ENCODE data around the gene RAB35.

RAB35 gene

DNA sequence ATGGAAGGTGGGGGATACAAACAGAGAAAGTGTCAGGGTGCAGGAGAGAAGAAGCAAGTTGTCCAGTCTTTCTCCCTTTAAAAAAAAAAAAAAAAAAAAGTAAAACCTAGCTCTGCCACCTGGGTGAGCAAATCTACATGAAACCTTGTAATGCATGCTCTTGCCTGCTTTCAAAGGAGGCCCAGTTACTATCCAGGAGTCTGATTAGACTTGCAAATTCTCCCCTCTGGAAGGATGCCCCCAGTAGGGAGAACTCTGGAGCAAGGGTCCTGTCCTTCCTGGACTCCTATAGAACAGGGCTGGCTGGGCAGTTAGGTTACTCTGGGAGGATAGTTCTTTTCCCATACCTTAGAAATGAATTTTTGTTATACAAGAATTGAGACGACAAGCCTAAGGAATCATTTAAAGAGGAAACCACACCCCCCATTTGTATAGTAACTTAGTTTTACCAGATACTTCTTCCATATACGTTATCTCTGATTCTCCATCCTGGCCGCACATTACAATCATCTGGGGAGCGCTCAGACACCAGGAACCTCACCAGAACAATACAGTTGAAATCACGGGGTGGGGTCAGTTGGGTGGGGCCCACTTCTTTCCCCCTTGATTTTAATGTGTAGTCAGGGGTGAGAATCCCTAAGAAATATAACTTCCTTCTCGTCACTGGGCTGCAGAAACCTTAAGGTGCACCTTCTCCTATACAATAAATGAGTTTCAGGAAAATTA, 30.5 kb downstream of the RAB35 start:
- FAIRE-seq = no peak

DNA sequence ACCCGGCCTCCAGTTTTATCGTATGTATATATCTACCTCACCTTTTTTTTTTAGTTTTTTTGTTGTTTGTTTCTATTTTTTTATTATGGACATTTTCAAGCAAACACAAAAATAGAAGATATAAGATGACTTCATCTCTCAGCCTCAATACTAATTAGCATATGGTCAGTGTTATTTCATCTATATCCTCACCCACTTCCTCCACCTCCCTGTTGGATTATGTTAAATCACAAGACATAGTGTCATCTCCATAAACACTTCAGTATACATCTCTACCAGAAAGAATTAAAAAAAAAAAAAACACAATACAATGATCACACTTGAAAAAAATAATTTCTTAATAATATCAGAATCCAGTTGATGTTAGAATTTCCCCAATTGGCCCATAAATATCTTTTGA, 34.9 kb downstream of the RAB35 start:
- FAIRE-seq = no peak

DNA sequence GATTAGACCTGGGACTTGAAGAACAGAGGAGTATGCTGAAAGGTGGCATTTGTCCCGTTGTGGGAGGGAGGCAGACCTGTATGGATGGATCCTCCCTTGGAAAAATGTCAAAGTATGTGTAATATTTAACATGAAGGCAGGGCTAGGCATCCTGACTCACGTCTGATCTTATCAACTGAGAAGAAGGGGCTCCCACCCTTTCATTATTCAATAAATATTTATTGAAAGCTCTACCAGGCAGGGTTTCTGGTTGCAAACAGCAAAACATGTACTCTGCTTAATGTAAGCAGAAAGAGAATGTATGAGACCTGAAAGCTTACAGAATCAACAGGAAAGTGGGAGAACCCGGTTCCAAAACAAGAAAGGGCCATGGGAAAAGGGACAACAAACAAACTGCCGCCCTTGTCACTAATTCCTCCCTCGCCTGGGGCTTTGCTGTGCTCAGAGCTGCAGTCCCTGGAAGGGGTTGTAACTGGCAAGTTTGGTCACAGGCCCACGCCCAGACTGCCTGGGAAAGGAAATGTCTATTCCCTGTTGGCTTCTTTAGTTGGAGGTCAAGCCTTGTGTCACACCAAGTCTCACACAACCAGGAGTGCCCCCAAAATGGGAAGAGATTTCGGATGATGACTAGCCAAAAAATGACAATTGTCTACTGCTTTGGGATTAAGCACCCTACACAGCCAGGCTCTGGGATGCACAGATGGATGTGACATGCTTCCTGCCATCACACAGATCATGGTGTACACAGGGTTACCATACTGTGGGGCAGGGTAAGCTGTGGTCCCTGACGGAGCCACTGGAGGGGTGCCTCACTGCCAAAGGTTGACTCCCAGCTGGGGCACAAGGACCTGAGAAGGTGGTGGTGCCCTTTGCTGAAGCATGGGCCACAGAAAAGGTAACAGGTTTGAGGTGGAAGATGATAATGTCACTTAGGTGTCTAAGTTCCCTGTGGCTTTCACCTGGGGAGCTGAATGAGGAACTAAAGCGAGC, 36.8 kb downstream of the RAB35 start:
- FAIRE-seq = no peak

DNA sequence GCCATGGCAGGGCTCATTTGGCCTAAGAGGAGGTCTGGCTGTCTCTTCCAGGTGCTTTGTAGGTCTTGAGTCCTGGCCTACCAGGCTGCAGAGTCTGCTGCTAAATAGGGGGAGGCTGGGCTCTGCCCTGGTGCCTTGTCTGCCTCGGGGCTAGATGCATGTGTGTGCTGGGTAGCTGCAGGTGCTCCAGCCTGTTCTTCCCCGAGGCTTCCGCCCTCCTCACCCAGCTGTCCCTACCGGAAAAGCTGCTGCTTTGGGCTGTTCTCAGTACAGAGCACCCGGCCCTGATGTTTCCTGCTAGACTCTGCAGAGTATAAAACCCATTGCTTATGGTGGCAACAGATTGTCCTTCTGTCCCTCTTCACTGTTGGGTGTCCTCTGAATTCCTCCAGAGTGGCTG, 37.7 kb downstream of the RAB35 start:
- no peak for FAIRE-seq

DNA sequence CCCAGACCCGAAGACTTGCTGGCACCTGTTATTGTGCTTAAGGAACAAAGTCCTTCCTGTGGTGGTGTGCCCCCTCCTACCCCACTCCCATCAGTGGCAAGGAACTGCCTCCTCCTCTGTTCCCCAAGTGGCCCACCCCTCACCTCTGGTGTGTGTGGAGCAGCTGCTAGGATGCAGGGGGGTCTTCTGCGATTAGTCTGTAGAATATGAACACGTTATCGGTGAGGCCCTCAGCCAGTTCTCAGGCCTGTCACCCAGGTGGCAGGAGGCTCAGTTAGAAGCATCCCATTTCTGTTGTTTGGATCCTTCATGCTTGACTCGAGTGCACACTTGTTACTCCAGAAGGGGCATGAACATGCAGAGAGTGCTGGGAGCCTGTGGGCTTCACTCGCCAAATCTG, 39.3 kb downstream of the RAB35 start:
- FAIRE-seq = no peak

DNA sequence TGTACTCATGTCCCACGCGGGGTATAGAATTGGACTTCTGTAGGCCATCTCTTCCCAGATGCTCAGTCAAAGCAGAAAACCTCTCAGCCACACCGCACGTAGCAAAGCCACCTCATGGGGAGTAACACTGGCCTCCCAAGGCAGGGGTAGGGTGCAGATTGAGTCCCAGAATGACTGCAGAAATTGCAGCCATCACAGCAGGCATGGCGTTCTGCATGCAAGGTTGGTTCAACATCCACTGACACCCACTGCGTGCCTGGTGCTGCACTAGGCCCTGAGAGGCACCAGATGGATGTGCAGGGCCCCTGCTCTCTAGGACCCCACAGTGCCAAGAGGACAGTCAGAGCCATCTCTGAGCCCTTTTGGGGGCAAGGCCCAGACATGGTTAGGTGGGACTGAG, 39.9 kb downstream of the RAB35 start:
- no peak for FAIRE-seq

DNA sequence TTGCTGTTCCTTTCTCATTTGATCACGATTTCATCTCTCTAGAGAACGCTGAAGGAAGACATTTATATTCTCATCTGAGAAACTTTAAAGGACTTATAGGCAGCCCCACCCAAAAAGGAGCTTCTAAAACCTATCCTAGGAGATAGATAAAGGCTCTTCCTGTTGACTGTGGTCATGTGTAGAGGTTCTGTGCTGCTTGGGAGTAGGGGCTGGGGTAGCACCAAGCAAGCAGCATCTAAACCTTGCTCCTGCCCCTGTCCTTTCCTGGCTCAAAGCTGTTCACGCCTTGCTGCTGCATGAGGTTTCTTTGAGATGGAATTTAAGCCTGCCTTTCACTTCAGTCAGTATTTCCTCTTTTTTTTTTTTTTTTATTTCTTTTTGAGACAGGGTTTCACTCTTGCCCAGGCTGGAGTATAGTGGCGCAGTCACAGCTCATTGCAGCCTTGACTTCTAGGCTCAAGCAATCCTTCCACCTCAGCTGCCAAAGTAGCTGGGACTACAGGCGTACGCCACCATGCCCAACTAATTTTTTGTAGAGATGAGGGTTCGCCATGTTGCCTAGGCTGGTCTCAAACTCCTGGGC, 41.4 kb downstream of the RAB35 start:
- FAIRE-seq = no peak

DNA sequence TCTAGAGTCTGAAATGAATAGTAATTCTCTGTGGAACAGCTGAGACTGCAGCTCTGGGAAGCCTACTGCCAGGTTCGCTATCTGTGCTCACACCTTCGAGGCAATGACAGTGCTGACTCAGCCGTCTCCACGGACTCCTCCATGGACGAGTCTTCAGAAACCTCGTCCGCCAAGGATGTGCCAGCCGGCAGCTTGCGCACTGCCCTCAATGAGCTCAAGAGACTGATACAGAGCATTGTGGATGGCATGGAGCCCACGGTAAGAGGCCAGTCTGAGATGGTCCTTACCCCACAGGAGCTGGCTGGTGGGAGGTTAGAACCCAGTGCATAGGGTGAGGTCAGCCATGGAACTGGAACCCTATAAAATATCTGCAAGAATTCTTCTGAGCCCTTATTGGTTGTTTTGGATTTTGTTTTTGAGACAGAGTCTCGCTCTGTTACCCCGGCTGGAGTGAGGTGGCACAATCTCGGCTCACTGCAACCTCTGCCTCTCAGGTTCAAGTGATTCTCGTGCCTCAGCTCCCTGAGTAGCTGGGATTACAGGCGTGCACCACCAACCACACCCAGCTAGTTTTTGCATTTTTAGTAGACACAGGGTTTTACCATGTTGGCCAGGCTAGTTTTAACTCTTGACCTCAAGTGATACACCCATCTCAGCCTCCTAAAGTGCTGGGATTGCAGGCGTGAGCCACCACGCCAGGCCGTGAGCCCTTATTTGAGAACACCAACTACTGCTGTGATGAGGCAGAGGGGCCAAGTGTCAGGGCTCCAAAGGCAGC, 43.9 kb downstream of the RAB35 start:
- FAIRE-seq = no peak

DNA sequence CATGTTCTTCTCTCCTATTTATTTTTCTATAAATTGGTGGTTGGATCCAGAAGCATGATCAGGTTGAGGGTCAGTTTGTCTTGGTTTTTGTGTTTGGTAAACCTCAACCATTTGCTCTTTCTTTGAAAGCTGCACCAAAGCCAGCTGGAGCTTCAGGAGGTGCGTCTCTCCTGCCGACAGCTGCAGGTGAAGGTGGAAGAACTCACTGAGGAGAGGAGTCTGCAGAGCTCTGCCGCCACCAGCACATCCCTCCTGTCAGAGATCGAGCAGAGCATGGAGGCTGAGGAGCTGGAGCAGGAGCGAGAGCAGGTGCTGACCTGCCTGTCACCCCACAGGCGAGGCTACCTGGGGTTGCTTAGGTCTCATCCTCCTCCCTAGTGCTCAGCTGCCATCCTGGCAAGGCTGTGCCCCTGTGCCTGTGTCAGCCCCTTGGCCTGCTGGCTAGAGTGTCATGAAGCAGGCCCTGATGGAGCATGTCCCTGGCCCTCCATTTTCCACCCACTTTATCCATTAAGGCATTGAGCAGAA, 45.0 kb downstream of the RAB35 start:
- no peak for FAIRE-seq

DNA sequence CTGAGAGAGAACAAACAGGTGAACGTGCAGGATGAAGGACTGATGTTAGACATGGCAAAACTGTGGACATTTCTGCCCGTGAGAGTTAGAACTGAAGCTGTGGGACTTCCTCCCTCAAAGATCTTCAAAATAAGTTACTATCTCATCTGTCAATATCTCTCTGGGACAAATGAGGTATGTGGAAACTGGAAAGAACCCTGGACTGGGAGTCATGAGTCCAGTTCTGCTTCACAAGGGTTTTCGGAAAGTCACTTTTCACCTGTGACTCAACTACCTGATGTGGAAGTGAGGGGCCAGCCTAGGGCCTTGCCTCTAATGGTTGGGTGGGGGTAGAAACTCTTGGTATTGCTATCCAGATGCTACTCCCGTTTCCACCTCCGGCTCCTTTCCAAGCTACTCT, 47.3 kb downstream of the RAB35 start:
- no peak for FAIRE-seq

DNA sequence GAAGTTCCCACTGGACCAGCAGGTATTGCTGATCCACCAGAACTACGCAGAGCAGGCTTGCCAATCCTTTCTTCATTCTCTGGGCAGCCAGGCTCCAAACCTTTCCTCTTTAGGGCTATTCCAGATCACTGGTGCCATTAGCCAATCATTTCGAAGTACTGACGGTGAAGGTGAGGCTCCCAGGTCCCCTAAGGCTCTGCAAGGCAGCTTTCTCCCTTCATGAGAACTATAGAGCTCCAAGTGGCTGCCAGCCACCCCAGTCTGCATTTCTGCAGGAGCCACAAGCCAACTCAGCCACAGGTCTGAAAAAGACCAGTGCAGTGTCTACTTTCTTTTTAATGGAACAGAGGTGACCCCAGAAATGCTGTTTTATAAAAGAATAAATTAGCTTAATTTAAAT, 48.7 kb downstream of the RAB35 start:
- FAIRE-seq = no peak

DNA sequence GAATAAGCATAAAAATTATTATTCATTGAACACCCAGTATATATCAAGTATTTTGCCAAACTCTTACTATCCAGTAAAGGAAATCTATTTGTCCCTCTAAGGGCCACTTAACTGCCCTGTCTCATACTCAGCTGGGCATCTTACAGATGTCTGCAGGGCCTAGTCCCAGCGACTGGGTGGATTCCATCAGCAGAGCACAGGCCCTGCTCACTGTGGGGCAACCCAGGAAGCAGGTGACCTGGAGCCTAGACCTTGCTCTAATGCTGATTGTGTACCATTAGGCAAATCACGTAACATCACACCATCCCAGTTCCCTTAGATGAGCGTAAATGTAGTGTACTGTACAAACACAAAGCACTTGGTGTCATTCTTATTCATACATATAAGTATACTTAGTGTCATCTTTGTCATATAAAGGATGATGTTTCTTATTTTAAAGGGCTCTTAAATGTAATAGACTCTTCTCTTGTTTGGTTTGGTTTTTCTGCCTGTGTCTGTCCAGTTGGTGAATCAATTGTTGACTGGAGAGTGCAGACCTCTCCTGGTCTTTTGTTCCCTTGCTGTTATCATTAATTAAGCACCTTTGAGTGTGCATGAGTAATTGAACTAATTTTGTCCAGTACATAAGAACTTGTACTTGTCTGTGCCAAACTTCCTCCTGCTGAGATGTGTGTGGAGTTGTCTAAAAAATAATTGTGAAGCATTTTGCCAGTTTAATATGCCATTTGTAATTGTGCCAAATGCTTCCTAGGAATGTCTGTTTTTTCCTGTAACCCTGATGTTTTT, 49.3 kb downstream of the RAB35 start:
- FAIRE-seq = no peak

DNA sequence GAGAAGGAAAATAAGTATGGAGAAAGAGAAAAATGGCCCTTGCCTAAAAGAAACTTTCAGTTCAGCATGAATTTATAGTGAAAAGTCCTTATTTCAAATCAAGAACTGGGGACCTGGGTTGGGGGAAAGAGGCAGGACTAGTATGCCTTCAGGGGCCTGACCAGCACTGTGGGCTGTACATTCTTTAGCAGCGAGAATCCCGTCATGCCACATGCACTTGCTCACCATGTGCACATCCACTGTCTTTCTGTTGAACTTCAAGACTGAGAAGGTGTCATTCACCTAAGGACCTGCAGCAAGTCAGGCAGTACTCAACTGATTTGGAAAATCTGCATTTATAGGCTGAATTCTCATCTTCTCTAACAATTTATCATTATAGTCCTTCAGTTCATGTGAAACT, 50.2 kb downstream of the RAB35 start:
- no peak for FAIRE-seq

DNA sequence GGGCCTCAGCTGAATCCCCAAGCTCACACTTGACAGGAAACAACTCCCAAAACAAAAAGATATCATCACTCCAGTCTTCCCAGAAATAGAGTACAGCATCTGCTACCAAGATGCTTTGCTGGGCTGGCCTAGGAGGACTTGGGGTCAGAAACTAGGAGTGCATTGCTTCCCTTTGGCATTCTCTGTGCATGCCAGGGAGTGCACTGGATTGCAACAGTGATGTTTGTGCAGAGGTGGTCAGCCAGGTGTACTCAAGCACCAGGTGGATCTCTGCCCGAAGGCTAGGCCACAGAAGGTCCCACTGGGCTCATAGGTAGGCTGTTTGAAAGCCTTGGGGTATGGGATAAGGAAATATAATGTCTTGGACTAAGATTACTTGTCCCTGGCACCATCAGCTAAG, 51.1 kb downstream of the RAB35 start:
- FAIRE-seq = no peak

DNA sequence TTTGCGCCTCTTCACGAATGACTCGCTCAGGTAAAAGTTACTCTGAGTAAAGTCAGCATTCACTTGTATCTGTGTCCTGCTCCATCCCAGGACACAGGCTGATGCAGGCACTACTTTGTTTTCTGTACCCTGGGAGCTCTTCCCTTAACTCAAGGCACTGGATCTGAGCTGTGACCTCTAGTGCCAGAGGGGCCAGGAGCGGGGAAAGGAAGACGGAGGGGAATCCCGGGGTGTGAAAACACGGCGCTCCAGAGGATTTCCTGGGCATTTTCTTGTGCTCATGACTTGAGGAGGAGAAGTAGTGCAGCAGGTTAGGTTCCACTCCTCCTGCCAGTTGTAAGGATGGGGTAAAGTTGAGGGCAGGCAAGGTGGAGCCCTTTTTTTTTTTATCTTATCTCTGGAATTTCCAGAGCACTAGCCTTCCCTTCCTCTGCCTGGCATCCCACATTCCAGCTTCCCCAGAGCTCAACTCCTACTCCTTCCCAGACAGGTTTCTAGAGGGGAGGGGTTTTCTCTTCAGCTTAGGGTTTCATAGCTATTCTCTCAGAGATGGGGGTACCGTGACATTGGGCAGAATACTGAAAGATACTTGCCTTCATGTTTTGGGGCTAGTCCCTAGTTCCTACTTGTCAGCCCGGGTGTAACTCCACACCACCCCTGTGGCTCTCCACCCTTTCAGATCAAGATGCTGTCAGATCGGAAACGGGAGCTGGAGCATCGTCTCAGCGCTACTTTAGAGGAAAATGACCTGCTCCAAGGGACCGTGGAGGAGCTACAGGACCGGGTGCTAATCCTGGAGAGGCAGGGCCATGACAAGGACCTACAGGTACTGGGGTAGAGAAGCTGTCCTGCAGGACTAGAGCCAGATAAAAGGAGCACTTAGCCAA, 52.3 kb downstream of the RAB35 start:
- FAIRE-seq = no peak

DNA sequence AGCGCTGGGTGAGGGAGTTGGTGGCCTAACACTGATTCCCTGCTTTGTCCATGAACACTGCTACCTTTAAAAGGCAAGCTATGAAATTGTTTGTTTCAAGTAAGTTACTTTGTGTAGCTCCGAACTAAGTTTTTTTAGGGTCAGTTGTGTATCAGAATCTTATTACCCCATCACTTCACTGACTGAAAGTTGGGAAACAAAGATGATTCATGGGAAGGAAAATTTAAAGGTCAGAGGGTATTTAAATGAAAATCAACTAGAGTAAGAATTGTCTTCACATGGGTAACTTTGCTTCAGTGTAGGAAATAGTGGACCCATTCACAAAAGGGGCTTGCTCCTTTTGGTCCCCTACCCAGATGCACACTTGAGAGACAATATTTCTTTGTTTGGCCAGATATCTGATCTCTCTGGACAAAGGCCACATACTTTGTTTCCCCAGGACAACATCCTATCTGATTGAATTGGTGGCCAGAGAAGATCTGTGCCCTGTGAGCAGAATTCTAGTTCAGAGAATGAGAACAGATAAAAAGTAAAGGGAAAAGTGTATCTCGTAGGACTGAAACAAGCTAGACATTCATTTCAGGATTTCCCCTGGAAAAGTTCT, 53.5 kb downstream of the RAB35 start:
- FAIRE-seq = no peak

DNA sequence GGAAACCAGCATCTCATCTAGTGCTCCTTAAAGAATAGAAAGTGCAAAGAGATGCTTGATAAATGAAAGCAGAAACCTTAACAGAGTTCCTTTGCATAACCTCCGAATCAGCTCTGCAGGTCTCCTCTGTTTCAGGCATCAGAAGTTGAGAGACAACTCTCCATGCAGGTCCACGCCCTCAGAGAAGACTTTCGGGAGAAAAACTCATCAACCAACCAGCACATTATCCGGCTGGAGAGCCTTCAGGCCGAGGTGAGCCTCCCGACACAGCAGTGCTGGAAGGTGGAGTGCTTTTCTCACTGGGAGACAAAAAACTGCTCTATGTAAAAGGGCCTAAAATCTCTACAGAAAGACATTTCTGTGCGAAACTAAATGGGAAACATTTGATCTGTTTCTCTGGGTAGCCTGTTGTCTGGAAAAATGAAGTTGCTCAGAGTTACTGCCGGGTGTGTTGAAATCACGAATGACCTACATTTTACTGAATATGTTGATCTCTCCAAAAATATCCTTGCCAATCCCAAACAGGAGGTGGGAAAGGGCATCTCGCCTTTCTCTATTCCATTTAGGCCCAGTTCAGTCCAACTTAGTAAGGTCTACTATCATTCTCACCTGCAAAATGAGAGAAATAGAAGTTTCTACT, 54.9 kb downstream of the RAB35 start:
- no peak for FAIRE-seq

DNA sequence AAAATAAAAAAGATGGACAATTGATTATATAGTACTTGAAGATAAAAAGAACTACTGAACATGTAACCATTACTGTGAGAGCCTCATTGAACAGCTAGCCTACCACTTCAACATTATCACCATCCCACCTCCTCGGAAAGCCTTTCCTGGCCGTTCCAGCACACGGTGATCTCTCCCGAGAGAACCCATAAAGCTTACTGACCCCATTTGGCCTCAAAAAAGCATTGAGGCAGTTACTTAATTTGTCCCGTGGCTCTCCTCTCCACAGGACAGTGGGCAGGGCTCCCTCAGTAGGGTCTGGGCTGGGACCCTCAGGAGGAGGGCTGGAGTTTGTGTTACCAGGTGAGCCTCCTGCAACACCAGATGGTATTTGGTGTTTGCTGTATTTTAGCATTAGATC, 55.8 kb downstream of the RAB35 start:
- FAIRE-seq = no peak

DNA sequence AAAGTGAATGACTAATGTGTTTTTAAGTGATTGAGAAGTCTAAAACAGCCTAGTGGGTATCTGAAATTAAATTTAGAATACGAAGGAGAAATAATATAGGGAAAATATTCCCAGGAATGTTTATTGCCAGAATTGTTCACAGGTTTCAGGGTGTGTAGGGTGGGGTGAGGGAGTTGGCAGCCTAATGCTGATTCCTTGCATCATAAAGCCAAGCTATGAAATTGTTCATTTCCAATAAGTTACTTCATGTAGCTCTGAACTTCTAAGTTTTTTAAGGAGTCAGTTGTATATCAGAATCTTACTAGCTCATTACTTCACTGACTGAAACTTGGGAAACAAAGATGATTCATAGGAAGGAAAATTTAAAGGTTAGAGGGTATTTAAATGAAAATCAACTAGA, 56.4 kb downstream of the RAB35 start:
- FAIRE-seq = no peak

DNA sequence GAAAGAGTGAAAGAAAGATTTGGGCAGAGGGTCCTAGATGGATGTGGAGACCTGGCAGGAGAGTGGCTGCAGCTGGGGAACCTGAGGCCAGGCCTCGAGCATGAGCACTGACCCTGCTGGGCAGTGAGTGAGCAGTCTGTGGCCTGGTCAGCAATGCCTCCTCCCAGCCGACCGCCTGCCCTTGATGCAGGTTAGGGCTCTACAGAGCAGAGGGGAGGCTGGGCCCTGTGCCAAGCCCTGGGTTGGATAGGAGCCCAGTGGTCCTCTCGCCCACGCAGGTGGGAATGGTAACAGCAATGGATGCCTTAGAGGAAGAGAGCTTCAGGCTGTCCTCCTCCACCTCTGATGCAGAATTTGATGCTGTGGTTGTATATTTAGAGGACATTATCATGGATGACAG, 59.8 kb downstream of the RAB35 start:
- FAIRE-seq = no peak
